OCI-LY1 (cell line): ENCODE data around the gene EEFSEC.

Experiments
- H2AFZ ChIP-seq: fragments of 200-600 bp; sonication (generic), shearing (Covaris generic); 2 replicates; pipeline ENCODE4 v1.6.0; 2014; ENCODE audit warnings: antibody characterized with exemption, mild to moderate bottlenecking, low read length
- H3F3A ChIP-seq: fragments of 200-600 bp; sonication (generic), shearing (Covaris generic); 2 replicates; pipeline ENCODE4 v1.6.0; 2014; ENCODE audit warnings: mild to moderate bottlenecking, antibody characterized with exemption, low read length, moderate library complexity; ENCODE audit not compliant: insufficient read depth
- H3K27ac ChIP-seq: fragments of 200-600 bp; sonication (generic); 2 replicates; pipeline ENCODE4 v1.5.1; 2014; ENCODE audit warnings: low read length, mixed run types, mild to moderate bottlenecking, low read depth; ENCODE audit not compliant: poor library complexity, severe bottlenecking
- H3K27me3 ChIP-seq: fragments of 200-600 bp; sonication (generic); 2 replicates; pipeline ENCODE4 v1.6.0; 2014; ENCODE audit warnings: antibody characterized with exemption, mild to moderate bottlenecking, low read length, moderate library complexity; ENCODE audit not compliant: insufficient read depth
- H3K36me3 ChIP-seq: fragments of 200-600 bp; sonication (generic); 2 replicates; pipeline ENCODE4 v1.6.1; 2014; ENCODE audit warnings: mild to moderate bottlenecking, antibody characterized with exemption, low read length, moderate library complexity, mixed read lengths; ENCODE audit not compliant: insufficient read depth
- H3K4me1 ChIP-seq: fragments of 200-600 bp; sonication (generic); 2 replicates; pipeline ENCODE4 v1.5.1; 2014; ENCODE audit warnings: mild to moderate bottlenecking, low read length, moderate library complexity; ENCODE audit not compliant: insufficient read depth, severe bottlenecking
- H3K4me2 ChIP-seq: fragments of 200-600 bp; sonication (generic), shearing (Covaris generic); 2 replicates; pipeline ENCODE4 v1.6.1; 2014; ENCODE audit warnings: low read length
- H3K4me3 ChIP-seq: fragments of 200-600 bp; sonication (generic); 2 replicates; pipeline ENCODE4 v1.5.1; 2014; ENCODE audit warnings: low read length, low read depth, mild to moderate bottlenecking, mixed read lengths; ENCODE audit not compliant: poor library complexity, severe bottlenecking
- H3K79me2 ChIP-seq: fragments of 200-600 bp; shearing (Covaris generic); 2 replicates; pipeline ENCODE4 v1.6.1; 2016; ENCODE audit warnings: mixed run types, low read length, mixed read lengths; ENCODE audit not compliant: insufficient read depth
- H3K9ac ChIP-seq: fragments of 200-600 bp; sonication (generic), shearing (Covaris generic); 2 replicates; pipeline ENCODE4 v1.6.1; 2014; ENCODE audit warnings: mild to moderate bottlenecking, low read length, mixed read lengths
- H3K9me2 ChIP-seq: fragments of 200-600 bp; sonication (generic), shearing (Covaris generic); 2 replicates; pipeline ENCODE4 v1.6.1; 2014; ENCODE audit warnings: low read depth, mild to moderate bottlenecking, low read length, mixed read lengths
- H3K9me3 ChIP-seq: fragments of 200-600 bp; shearing (Covaris generic); 2 replicates; pipeline ENCODE4 v1.6.1; 2014; ENCODE audit warnings: low read length, mixed read lengths
- H4K20me1 ChIP-seq: fragments of 200-600 bp; sonication (generic), shearing (Covaris generic); 2 replicates; pipeline ENCODE4 v1.6.0; 2016; ENCODE audit warnings: mild to moderate bottlenecking, low read length; ENCODE audit not compliant: insufficient read depth
- CTCF ChIP-seq: fragments of 200-600 bp; sonication (generic), shearing (Covaris generic); IDR thresholded peaks from 2 replicates; pipeline ENCODE4 v1.5.1; 2017; ENCODE audit warnings: mild to moderate bottlenecking, antibody characterized with exemption, low read length, moderate library complexity, mixed read lengths
- EZH2 ChIP-seq: fragments of 200-600 bp; sonication (generic), shearing (Covaris generic); IDR thresholded peaks from 2 replicates; pipeline ENCODE4 v1.8.0; 2017; ENCODE audit warnings: borderline replicate concordance, mixed run types, mild to moderate bottlenecking, antibody characterized with exemption, low read length, moderate library complexity, mixed read lengths

The EEFSEC gene

GRCh38 chr3:128455786-128456748, 302.8 kb downstream of the EEFSEC start:
- H3K27me3 ChIP-seq, result peaks cover 14% of the 10 kb centered on the region; the same call in 1 of the 2 replicates
- H2AFZ ChIP-seq, result no peak overlapping the region
- H3K9me3 ChIP-seq, result no peaks in the 10 kb centered on the region
- H3K27ac ChIP-seq, result no peak overlapping the region
- H3K4me2 ChIP-seq, result no peak overlapping the region
- H3K36me3 ChIP-seq, result no peaks in the 10 kb centered on the region
- no peak overlapping the region for H3K4me3 ChIP-seq
- H3K79me2 ChIP-seq, result no peaks in the 10 kb centered on the region
- no peak overlapping the region for H3K9ac ChIP-seq
- TF ChIP-seq CTCF (no peak), EZH2 (no peak)
- H4K20me1 ChIP-seq, result no peaks in the 10 kb centered on the region
- no peaks in the 10 kb centered on the region for H3K9me2 ChIP-seq
- H3K4me1 ChIP-seq, result no peaks in the 10 kb centered on the region
- H3F3A ChIP-seq, result no peaks in the 10 kb centered on the region

GRCh38 chr3:128456776-128457715, 303.8 kb downstream of the EEFSEC start:
- H3K27me3 ChIP-seq, result peaks cover 14% of the 10 kb centered on the region; the same call in 1 of the 2 replicates
- H3K9ac ChIP-seq, result no peak overlapping the region
- H3K36me3 ChIP-seq, result no peaks in the 10 kb centered on the region
- no peaks in the 10 kb centered on the region for H3K4me1 ChIP-seq
- H3K9me2 ChIP-seq, result no peaks in the 10 kb centered on the region
- H3K4me3 ChIP-seq, result no peak overlapping the region
- H3K27ac ChIP-seq, result no peak overlapping the region
- H3K79me2 ChIP-seq, result no peaks in the 10 kb centered on the region
- no peak overlapping the region for H3K4me2 ChIP-seq
- H3F3A ChIP-seq, result no peaks in the 10 kb centered on the region
- TF ChIP-seq CTCF, result no peak
- no peak for TF ChIP-seq EZH2
- no peaks in the 10 kb centered on the region for H4K20me1 ChIP-seq
- H2AFZ ChIP-seq, result no peak overlapping the region
- no peaks in the 10 kb centered on the region for H3K9me3 ChIP-seq

- peaks cover 12% of the 10 kb centered on the region; the same call in 1 of the 2 replicates for H3K27me3 ChIP-seq
- no peak overlapping the region for H2AFZ ChIP-seq
- TF ChIP-seq CTCF (no peak), EZH2 (no peak)
- H3F3A ChIP-seq, result no peaks in the 10 kb centered on the region
- H3K4me2 ChIP-seq, result no peak overlapping the region
- H3K9ac ChIP-seq, result no peak overlapping the region
- no peak overlapping the region for H3K27ac ChIP-seq
- no peaks in the 10 kb centered on the region for H4K20me1 ChIP-seq
- H3K4me1 ChIP-seq, result no peaks in the 10 kb centered on the region
- H3K9me2 ChIP-seq, result no peaks in the 10 kb centered on the region
- H3K79me2 ChIP-seq, result no peaks in the 10 kb centered on the region
- no peak overlapping the region for H3K4me3 ChIP-seq
- H3K9me3 ChIP-seq, result no peaks in the 10 kb centered on the region
- no peaks in the 10 kb centered on the region for H3K36me3 ChIP-seq
Measured at GRCh38 chr3:128457937-128458336, 304.7 kb downstream of the EEFSEC start.
